Omental fat pad (tissue), 4 donors: ENCODE measurements around the gene GLTPD2. TPM values are rescaled to one million over a fixed set of nuclear protein-coding genes. Genes with fewer than 3 reads are reported as not detected.

ENCODE experiments used
- ATAC-seq: fragments of 150-250 bp; one replicate; pipeline ENCODE4 v1.9.1; 2016; ENCODE audit warnings: mild to moderate bottlenecking, moderate library complexity; ENCODE audit not compliant: low FRiP score
- DNase-seq: peaks from one replicate; pipeline ENCODE4 v3.0.0-alpha.2; 2019; ENCODE audit warnings: low spot score
- total RNA-seq, 4 donors: library from RNA; depleted of rRNA; stranded (reverse); fragments of >200 nt; gene quantifications; one replicate each; pipeline ENCODE4 v1.1.0, GENCODE V29; 2016
- TF ChIP-seq, protein P1 (sequence below), 3 donors: fragments of 450-650 bp; IDR thresholded peaks; one replicate each; pipeline ENCODE4 v1.5.1; 2016 to 2017; ENCODE audit warnings: antibody characterized with exemption in 3 of 3, mild to moderate bottlenecking in 3 of 3, moderate library complexity in 2 of 3

GLTPD2 gene
- total RNA-seq, 4 donors from 2014 or later: not detected

GRCh38 chr17:4839221-4839620, 50.5 kb downstream of the GLTPD2 start:
- TF ChIP-seq, protein P1, sequence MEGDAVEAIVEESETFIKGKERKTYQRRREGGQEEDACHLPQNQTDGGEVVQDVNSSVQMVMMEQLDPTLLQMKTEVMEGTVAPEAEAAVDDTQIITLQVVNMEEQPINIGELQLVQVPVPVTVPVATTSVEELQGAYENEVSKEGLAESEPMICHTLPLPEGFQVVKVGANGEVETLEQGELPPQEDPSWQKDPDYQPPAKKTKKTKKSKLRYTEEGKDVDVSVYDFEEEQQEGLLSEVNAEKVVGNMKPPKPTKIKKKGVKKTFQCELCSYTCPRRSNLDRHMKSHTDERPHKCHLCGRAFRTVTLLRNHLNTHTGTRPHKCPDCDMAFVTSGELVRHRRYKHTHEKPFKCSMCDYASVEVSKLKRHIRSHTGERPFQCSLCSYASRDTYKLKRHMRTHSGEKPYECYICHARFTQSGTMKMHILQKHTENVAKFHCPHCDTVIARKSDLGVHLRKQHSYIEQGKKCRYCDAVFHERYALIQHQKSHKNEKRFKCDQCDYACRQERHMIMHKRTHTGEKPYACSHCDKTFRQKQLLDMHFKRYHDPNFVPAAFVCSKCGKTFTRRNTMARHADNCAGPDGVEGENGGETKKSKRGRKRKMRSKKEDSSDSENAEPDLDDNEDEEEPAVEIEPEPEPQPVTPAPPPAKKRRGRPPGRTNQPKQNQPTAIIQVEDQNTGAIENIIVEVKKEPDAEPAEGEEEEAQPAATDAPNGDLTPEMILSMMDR (IDR thresholded peaks at IDR 0.05): no peak
- ATAC-seq: no peak
- DNase-seq: no peak

Other genes with a start within 250 kb of the GLTPD2 start
- gene MYBBP1A, start 233.6 kb upstream of the GLTPD2 start, total RNA-seq: 100 to 1,000 TPM in 1 of 4 donors, 10 to 100 TPM in 3; 33.1 to 142 (median 39.1) TPM
- gene GGT6, start 228.4 kb upstream of the GLTPD2 start, total RNA-seq: under 1 TPM in 1 of 4 donors, not detected in 3; 0.37 TPM
- 10 to 100 TPM in 2 of 4 donors, 1 to 10 TPM in 2; 2.8 to 14.2 (median 8.4) TPM for gene SMTNL2, start 204.4 kb upstream of the GLTPD2 start, total RNA-seq
- gene ALOX15, start 147.3 kb upstream of the GLTPD2 start, total RNA-seq: 100 to 1,000 TPM in 2 of 4 donors, 10 to 100 TPM in 1, not detected in 1; 24.4 to 379 (median 119) TPM
- gene PELP1, start 84.8 kb upstream of the GLTPD2 start, total RNA-seq: 10 to 100 TPM; 13.1 to 24.4 (median 15.0) TPM
- gene ARRB2, start 78.3 kb upstream of the GLTPD2 start, total RNA-seq: 100 to 1,000 TPM in 1 of 4 donors, 10 to 100 TPM in 3; 43.4 to 111 (median 78.6) TPM
- gene MED11, start 57.5 kb upstream of the GLTPD2 start, total RNA-seq: 10 to 100 TPM; 21.6 to 27.5 (median 26.7) TPM
- gene ZMYND15, start 49.1 kb upstream of the GLTPD2 start, total RNA-seq: 1 to 10 TPM in 2 of 4 donors, under 1 TPM in 1, not detected in 1; 0.46 to 4.1 (median 1.9) TPM
- gene CXCL16, start 49.0 kb upstream of the GLTPD2 start, total RNA-seq: 10 to 100 TPM; 16.6 to 92.1 (median 26.5) TPM
- gene TM4SF5, start 17.1 kb upstream of the GLTPD2 start, total RNA-seq: not detected
- 10 to 100 TPM in 1 of 4 donors, 1 to 10 TPM in 3; 2.1 to 13.1 (median 8.4) TPM for gene VMO1, start 2.6 kb upstream of the GLTPD2 start, total RNA-seq
- gene PSMB6, start 7.2 kb downstream of the GLTPD2 start, total RNA-seq: 100 to 1,000 TPM; 109 to 164 (median 150) TPM
- gene PLD2, start 18.2 kb downstream of the GLTPD2 start, total RNA-seq: 10 to 100 TPM; 20.8 to 29.2 (median 24.3) TPM
- gene MINK1, start 44.4 kb downstream of the GLTPD2 start, total RNA-seq: 10 to 100 TPM; 24.4 to 57.8 (median 31.9) TPM
- gene C17orf107, start 110.6 kb downstream of the GLTPD2 start, total RNA-seq: 1 to 10 TPM in 3 of 4 donors, under 1 TPM in 1; 0.63 to 8.4 (median 3.3) TPM
- 1 to 10 TPM in 3 of 4 donors, under 1 TPM in 1; 0.50 to 3.6 (median 1.5) TPM for gene CHRNE, start 114.1 kb downstream of the GLTPD2 start, total RNA-seq
- not detected for gene GP1BA, start 143.3 kb downstream of the GLTPD2 start, total RNA-seq
- gene SLC25A11, start 151.1 kb downstream of the GLTPD2 start, total RNA-seq: 10 to 100 TPM; 38.9 to 74.2 (median 47.1) TPM
- 10 to 100 TPM; 24.5 to 34.4 (median 32.0) TPM for gene RNF167, start 151.3 kb downstream of the GLTPD2 start, total RNA-seq
- gene PFN1, start 159.6 kb downstream of the GLTPD2 start, total RNA-seq: 100 to 1,000 TPM; 444 to 699 (median 616) TPM
- 1 to 10 TPM; 2.8 to 5.3 (median 3.3) TPM for gene ENO3, start 162.2 kb downstream of the GLTPD2 start, total RNA-seq
- 10 to 100 TPM; 45.3 to 71.0 (median 47.5) TPM for gene SPAG7, start 178.9 kb downstream of the GLTPD2 start, total RNA-seq
- 10 to 100 TPM; 11.4 to 27.7 (median 21.4) TPM for gene CAMTA2, start 198.7 kb downstream of the GLTPD2 start, total RNA-seq
- gene INCA1, start 208.6 kb downstream of the GLTPD2 start, total RNA-seq: 1 to 10 TPM in 3 of 4 donors, not detected in 1; 1.0 to 1.4 (median 1.3) TPM
- 10 to 100 TPM; 64.5 to 92.5 (median 76.4) TPM for gene KIF1C, start 209.0 kb downstream of the GLTPD2 start, total RNA-seq
- not detected for gene SLC52A1, start 246.5 kb downstream of the GLTPD2 start, total RNA-seq